ENCODE data around the gene BTN1A1.

BTN1A1 gene, protein sequence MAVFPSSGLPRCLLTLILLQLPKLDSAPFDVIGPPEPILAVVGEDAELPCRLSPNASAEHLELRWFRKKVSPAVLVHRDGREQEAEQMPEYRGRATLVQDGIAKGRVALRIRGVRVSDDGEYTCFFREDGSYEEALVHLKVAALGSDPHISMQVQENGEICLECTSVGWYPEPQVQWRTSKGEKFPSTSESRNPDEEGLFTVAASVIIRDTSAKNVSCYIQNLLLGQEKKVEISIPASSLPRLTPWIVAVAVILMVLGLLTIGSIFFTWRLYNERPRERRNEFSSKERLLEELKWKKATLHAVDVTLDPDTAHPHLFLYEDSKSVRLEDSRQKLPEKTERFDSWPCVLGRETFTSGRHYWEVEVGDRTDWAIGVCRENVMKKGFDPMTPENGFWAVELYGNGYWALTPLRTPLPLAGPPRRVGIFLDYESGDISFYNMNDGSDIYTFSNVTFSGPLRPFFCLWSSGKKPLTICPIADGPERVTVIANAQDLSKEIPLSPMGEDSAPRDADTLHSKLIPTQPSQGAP

DNA sequence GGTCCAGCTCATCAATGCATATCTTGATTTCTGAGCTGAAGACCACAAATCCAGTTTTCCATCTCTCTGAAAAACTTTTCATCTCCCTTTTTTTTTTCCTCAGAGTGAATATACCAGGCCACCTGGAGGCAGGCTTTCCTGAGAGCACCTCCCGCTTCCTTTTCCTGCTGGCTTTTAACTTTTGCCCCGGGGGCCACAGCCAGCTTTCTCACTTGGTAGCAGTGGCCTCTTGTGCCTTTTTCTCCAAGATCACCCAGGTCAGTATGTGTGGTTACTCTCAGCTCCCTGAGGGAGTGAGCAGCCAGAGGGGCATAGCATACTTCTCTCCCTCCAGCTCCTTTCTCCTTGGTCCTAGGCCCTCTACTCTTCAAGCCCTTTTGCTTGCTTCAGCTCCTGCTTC, at the start of gene BTN1A1:
BTN1A1 (plus strand) TSS at position 202 of the 400 bp plus-strand sequence. CDS start 984 bp downstream, outside the sequence.
- TF ChIP-seq, protein P1, sequence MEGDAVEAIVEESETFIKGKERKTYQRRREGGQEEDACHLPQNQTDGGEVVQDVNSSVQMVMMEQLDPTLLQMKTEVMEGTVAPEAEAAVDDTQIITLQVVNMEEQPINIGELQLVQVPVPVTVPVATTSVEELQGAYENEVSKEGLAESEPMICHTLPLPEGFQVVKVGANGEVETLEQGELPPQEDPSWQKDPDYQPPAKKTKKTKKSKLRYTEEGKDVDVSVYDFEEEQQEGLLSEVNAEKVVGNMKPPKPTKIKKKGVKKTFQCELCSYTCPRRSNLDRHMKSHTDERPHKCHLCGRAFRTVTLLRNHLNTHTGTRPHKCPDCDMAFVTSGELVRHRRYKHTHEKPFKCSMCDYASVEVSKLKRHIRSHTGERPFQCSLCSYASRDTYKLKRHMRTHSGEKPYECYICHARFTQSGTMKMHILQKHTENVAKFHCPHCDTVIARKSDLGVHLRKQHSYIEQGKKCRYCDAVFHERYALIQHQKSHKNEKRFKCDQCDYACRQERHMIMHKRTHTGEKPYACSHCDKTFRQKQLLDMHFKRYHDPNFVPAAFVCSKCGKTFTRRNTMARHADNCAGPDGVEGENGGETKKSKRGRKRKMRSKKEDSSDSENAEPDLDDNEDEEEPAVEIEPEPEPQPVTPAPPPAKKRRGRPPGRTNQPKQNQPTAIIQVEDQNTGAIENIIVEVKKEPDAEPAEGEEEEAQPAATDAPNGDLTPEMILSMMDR (IDR thresholded peaks at IDR 0.05; ENCODE audit: insufficient read depth, missing control alignments) = no peak
- DNase-seq (ENCODE audit: insufficient read length, low spot score) = no peak
- no peak for FAIRE-seq

DNA sequence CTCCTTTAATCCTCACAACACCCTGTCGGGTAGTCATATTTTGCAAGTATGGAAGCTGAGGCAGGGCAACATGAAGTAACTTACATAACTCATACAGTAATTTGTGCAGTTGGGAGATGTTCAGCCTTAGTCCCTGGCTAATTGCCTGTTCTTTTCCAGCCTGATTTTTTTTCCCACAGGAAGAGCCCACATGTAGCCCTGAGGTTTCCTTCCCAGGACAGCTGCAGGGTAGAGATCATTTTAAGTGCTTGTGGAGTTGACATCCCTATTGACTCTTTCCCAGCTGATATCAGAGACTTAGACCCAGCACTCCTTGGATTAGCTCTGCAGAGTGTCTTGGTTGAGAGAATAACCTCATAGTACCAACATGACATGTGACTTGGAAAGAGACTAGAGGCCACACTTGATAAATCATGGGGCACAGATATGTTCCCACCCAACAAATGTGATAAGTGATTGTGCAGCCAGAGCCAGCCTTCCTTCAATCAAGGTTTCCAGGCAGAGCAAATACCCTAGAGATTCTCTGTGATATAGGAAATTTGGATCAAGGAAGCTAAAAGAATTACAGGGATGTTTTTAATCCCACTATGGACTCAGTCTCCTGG, 47.4 kb upstream of the BTN1A1 start:
- FAIRE-seq (no peak), DNase-seq (ENCODE audit: insufficient read length, low spot score) (no peak)
- TF ChIP-seq, protein P1 (IDR thresholded peaks at IDR 0.05; ENCODE audit: insufficient read depth, missing control alignments) = no peak

DNA sequence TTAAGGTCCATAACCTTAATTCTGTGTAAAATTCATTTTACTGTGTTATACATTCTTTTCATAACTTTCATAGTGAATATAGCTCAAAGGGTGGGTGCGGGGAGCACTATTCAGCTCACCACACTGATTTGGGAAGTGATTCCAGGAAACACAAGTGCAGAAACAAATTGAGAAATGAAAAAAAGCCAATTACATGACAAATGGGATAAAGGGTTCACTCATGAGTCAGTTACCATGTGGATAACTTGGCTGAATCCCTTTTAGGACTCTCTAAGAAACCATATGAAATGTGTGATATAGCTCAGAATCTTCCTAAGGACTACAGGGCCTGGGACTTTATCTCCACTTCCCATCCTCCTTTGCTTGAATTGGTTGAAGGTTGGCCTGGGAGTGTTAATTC, 45.5 kb upstream of the BTN1A1 start:
- FAIRE-seq = no peak
- TF ChIP-seq, protein P1 (IDR thresholded peaks at IDR 0.05; ENCODE audit: insufficient read depth, missing control alignments) = no peak
- DNase-seq (ENCODE audit: insufficient read length, low spot score) = no peak

DNA sequence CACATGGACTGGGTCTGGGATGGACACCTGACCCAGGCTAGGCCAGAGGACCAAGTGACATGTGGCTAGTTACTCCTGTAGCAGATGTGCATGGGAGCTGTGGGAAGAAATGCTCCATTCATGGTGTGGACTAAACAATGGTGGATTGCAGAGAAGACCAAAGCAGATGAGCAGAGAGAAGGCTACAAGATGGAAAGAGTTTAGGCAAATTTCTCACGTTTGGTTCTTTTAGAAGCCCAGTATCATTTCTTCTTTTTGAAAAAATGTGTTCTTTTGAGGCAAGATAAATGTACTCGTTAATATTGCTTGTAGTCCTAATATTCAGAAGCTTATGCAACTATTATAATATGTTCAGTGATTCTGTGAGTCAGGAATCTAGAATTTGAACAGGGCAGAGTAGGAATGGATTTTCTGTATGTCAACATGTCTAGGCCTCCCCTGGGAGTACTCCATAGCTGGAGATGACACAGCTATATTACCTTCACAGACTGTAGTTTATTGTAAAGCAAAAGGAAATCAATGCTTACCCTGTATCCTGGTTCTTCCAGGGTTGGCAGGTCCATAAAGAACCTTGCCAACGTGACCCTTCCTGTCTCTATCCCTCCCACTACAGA, 44.6 kb upstream of the BTN1A1 start:
- DNase-seq (ENCODE audit: insufficient read length, low spot score) (no peak), FAIRE-seq (no peak)
- TF ChIP-seq, protein P1 (IDR thresholded peaks at IDR 0.05; ENCODE audit: insufficient read depth, missing control alignments) = no peak

DNA sequence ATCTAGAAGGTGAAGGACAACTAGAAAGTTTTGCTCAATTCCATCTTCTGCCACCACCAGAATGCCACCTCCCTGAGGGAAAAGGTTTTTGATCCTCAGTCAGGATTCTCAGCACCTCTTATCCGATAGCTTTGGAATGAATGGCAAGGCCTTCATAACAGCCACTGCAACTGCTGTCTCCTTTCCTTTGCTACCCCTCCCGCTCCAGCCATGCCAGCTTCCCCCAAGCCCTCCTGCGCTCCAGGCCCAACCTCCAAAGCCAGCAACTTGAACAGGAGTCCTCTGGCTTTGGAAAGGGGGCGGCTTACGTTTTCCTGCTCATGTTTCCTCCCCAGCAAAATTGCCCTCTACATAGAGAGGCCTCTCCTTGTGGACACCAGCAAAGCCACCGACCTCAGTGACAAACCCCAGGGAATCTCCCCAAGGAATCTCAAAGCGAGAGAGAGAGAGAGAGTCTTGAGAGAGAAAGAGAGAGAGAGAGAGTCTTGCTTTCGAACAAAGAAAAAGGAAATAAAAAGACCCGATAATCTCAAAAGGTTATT, 42.8 kb upstream of the BTN1A1 start:
- no peak for FAIRE-seq

DNA sequence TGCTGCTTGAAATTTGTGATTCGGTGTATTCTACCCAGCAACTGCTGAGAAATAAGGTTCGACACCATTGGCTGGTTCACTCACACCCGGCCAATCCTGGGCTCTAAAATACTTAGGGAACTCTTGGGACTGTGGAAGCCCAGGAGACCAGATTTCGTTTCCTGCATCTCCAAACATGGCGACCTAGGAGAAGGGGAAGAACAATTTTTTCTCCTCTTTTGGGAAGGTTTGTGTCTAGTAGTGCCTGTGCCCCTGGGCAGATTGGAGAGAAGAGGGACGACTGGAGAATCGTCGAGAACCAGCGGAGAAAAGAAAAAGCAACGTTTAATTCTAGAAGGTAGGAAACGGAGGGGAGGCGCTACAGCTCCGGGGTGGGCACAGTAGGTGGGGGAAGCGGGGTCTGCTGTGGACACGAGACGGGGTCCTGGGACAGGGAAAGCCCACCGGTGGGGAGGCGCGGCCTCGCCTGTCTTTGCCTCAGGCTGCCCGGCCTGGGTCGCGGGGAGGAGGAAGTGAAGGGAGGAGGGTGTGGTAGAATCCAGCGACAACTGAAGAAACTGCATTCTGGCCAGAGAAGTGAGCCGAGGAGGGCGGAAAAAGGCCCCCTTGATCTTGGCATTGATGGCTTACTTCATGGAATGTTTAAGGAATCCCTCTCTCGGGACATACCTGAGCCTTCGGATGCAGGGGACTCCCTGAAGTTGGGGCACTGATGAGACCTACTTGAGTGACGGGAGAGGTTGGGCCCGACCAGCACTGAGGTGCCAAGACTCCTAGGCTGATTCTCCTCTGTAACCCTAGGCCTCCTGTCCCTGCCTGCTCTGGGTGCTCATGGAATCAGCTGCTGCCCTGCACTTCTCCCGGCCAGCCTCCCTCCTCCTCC, 42.1 kb upstream of the BTN1A1 start, which contains the start of gene BTN2A1:
BTN2A1 (plus strand) TSS at position 150 of the 883 bp plus-strand sequence; CDS start at position 832, 682 bp downstream.
- TF ChIP-seq, protein P1 (IDR thresholded peaks at IDR 0.05; ENCODE audit: insufficient read depth, missing control alignments) = peak; percentile 2
- DNase-seq (ENCODE audit: insufficient read length, low spot score) (peak; percentile 80), FAIRE-seq (no peak)

More for the DNA sequence above, 42.8 kb upstream of the BTN1A1 start:
- TF ChIP-seq, protein P1 (IDR thresholded peaks at IDR 0.05; ENCODE audit: insufficient read depth, missing control alignments) = no peak
- no peak for DNase-seq (ENCODE audit: insufficient read length, low spot score)

All from D721Med (cell line).